Mononuclear cell (primary cell): ENCODE measurements around the gene HYCC1. TPM values are rescaled to one million over a fixed set of nuclear protein-coding genes. Genes with fewer than 3 reads are reported as not detected.
"Not testable (repeated sequence)": the region's sequence is repeated elsewhere in the genome, so short reads cannot be mapped to it uniquely, and the experiment has no call there.

Experiments
- H3K27me3 ChIP-seq: 2 replicates; pipeline ENCODE4 v1.6.0; 2011; ENCODE audit warnings: low read length, control low read depth; ENCODE audit not compliant: insufficient read depth
- H3K4me1 ChIP-seq: 2 replicates; pipeline ENCODE4 v1.5.1; 2011; ENCODE audit warnings: mild to moderate bottlenecking, low read length, control low read depth; ENCODE audit not compliant: insufficient read depth
- H3K4me3 ChIP-seq: 2 replicates; pipeline ENCODE4 v1.5.1; 2011; ENCODE audit warnings: mild to moderate bottlenecking, low read length, moderate library complexity
- H3K9me3 ChIP-seq: 2 replicates; pipeline ENCODE4 v1.5.1; 2011; ENCODE audit warnings: low read depth, mild to moderate bottlenecking, control low read depth, low read length
- total RNA-seq: library from RNA; depleted of rRNA; stranded (reverse); fragments of >200 nt; gene quantifications from one replicate; pipeline ENCODE4 v1.2.3, GENCODE V29; 2012

HYCC1 gene
- 14.6 TPM for total RNA-seq

DNA sequence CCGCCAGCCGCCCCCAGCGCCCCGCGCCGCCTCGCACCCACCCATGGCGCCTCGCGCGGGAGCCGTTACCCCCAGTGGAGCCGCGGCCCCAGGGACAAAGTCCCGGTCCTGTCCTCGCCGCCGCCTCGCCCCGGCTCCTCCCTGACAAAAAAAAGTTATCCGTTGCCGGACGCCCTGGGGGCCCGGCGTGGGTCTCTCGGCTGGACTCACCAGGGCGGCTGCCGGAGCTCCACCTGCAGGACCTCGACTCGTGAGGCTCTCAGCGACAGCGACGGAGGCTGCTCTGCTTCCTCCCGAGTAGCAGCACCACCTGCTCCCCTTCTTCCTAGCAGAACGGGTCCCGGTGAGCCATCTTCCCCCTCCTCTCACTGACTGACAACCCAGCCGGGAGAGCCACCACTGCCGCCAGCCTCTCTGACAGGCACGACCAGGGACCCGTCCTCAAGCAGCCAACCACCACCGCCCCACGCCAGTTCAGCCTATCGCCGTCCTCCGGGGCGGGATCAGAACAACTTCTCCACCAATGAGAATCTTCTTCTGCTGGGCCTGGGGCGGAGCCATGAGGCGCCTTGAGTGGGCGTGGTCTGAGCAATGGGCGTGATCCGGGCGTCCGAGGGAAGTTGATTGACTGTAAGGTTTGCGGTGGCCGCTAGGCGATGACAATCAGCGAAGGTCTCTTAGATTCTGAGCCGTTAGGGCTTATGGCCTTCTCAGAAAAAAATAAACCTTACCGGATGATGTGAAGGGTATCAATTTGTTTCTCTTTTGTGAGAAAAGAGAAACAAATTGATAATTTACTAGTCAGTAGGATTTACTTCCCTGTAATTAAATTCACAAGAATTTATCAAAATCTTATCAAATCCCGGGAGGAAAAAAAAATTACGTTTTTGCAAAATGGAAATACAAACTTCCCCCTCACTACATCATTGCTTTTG is at the start of gene HYCC1:
HYCC1 (minus strand) TSS at position 416 of the 935 bp plus-strand sequence. CDS start 23,019 bp downstream, outside the sequence.
- Histone ChIP-seq H3K27me3 (no peaks in the 10 kb centered on the region), H3K9me3 (no peaks in the 10 kb centered on the region), H3K4me1 (peaks cover 72% of the 10 kb centered on the region), H3K4me3 (peak within 1 kb of the TSS; percentile 78)

DNA sequence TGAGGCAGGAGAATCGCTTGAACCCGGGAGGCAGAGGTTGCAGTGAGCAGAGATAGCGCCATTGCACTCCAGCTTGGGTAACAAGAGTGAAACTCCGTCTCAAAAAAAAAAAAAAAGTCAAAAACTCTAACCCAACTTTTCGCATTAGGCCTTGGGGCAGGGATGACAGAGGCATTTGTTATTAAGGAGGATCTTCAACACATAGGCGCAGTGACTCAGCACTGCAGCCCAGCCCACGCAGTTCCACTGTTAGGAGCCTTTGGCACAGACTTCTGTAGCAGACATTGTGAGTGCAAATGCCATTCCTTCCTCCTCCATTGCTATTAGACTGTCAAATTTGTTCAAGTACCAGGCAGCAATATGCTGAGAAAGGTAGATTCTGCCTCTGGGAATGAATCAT is 48.5 kb upstream of the HYCC1 start:
- peaks cover 4% of the 10 kb centered on the region for H3K4me1 ChIP-seq
- H3K4me3 ChIP-seq, result no peak overlapping the region
- no peaks in the 10 kb centered on the region for H3K27me3 ChIP-seq
- H3K9me3 ChIP-seq, result no peaks in the 10 kb centered on the region

DNA sequence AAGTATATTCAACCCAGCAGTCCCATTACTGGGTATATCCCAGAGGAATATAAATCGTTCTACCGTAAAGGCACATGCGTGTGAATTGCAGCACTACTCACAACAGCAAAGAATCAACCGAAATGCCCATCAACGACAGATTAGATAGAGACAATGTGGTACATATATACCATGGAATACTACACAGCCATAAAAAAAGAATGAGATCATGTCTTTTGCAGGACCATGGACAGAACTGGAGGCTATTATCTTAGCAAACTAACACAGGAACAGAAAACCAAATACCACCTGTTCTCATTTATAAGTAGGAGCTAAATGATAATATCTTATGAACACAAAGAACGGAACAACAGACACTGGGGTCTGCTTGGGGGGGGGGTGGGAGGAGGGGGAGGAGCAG is 47.4 kb upstream of the HYCC1 start:
- H3K27me3 ChIP-seq, result no peaks in the 10 kb centered on the region
- peaks cover 4% of the 10 kb centered on the region for H3K4me1 ChIP-seq
- no peak overlapping the region for H3K4me3 ChIP-seq
- no peaks in the 10 kb centered on the region for H3K9me3 ChIP-seq

DNA sequence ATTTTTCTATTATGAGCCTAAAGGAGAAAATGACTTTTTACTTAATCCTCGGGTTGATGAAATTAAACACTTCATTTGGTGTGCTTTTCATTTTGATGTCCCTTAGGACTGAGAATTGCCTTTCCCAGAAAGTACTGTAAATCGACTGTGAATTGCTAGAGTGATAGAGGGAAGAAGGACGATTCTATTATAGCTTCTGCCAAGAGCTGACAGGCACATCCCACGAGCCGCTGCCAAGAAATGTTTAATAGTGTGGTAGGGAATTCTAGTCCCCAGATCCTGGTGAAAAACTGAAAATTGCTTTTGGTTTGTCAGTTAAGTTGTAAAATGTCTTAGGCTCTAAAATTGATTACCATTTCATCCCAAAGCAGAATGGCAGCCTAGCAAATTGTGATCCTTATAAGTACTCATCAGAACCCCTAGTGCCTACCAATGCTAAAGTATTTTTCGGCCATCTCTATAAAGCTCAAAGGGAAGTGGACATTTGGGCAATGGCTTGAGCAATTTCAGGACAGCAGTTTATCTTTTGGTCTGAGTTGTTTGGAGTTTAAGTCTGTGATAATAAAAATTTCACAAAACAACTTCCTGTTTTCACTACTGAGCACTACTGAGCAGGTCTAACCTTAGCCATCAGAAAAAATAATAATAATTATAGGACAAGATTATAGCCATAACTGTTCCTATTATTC is 44.6 kb upstream of the HYCC1 start:
- H3K9me3 ChIP-seq, result no peaks in the 10 kb centered on the region
- H3K27me3 ChIP-seq, result no peaks in the 10 kb centered on the region
- H3K4me3 ChIP-seq, result no peak overlapping the region
- H3K4me1 ChIP-seq, result peaks cover 4% of the 10 kb centered on the region

DNA sequence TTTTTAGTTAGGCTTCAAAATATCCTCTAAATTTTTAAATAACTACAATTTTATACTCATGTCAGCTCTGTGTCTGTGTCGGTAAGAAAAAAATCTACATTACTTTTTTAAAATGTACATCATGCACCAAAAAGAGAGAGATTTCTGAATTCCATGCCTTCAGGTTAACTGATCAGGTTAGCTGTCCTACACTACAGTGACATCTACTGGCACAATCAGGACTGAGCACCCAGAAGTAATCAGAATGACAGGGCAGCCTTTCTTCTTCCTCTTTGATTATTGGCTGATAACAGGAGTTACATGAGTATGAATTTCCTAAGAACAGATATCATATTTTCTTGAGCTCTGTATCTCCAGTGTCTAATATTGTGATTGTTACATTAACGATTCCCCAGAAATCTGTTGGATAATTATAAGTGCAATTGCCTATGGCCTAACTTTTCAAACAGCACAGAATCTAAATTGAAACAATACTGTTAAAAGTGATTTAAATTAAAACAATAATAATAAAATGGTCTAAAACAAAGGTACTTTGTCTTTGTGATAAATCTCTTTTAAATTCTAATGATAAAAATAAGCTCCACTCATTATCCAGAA is 41.8 kb upstream of the HYCC1 start:
- H3K4me1 ChIP-seq, result peaks cover 4% of the 10 kb centered on the region
- H3K4me3 ChIP-seq, result no peak overlapping the region
- H3K9me3 ChIP-seq, result no peaks in the 10 kb centered on the region
- no peaks in the 10 kb centered on the region for H3K27me3 ChIP-seq

DNA sequence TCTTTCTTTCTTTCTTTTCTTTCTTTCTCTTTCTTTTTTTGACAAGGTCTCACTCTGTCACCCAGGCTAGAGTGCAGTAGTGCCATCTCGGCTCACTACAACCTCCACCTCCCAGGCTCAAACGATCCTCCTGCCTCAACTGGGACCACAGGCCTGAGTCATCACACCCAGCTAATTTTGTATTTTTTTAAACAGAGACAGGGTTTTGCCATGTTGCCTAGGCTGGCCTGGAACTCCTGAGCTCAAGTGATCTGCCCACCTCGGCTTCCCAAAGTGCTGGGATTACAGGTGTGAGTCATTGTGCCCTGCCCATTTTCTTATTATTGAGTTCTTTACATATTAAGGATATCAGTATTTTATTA is 37.2 kb upstream of the HYCC1 start:
- not testable (repeated sequence) for H3K9me3 ChIP-seq, H3K4me3 ChIP-seq, H3K4me1 ChIP-seq, H3K27me3 ChIP-seq

DNA sequence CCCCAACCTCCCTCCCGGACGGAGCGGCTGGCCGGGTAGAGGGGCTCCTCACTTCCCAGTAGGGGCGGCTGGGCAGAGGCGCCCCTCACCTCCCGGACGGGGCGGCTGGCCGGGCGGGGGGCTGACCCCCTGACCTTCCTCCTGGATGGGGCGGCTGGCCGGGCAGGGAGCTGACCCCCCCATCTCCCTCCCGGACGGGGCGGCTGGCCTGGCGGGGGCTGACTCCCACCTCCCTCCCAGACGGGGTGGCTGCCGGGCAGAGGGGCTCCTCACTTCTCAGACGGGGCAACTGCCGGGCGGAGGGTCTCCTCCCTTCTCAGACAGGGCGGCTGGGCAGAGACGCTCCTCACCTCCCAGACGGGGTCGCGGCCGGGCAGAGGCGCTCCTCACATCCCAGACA is 32.4 kb upstream of the HYCC1 start:
- not testable (repeated sequence) for H3K9me3 ChIP-seq, H3K4me1 ChIP-seq, H3K27me3 ChIP-seq, H3K4me3 ChIP-seq

DNA sequence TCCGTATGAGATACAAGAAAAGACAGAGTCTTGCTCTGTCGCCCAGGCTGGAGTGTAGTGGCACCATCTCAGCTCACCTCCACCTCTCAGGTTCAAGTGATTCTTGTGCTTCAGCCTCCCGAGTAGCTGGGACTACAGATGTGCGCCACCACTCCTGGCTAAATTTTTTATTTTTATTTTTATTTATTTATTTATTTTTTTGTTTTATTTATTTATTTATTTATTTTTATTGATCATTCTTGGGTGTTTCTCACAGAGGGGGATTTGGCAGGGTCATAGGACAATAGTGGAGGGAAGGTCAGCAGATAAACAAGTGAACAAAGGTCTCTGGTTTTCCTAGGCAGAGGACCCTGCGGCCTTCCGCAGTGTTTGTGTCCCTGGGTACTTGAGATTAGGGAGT is 31.2 kb upstream of the HYCC1 start:
- not testable (repeated sequence) for H3K9me3 ChIP-seq, H3K27me3 ChIP-seq, H3K4me1 ChIP-seq, H3K4me3 ChIP-seq

DNA sequence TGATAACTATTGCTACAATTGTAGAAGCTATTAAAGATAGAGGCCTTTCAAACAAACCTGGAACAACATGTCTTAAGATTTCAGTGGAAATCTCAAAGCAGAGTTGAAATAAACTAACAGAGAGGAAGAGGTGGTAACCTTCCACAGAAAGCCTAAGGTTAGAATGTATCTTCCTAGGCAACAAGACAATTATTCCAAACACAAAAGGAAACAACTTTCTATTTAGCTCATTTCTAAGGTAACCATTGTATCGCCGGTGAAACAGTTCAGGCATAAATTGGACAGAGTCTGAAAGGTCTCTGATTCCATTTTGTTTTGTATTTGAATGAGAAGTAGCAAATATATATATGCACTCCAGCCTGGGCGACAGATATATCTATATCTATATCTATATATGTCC is 30.7 kb upstream of the HYCC1 start:
- no peaks in the 10 kb centered on the region for H3K9me3 ChIP-seq
- H3K4me1 ChIP-seq, result no peaks in the 10 kb centered on the region
- H3K27me3 ChIP-seq, result no peaks in the 10 kb centered on the region

DNA sequence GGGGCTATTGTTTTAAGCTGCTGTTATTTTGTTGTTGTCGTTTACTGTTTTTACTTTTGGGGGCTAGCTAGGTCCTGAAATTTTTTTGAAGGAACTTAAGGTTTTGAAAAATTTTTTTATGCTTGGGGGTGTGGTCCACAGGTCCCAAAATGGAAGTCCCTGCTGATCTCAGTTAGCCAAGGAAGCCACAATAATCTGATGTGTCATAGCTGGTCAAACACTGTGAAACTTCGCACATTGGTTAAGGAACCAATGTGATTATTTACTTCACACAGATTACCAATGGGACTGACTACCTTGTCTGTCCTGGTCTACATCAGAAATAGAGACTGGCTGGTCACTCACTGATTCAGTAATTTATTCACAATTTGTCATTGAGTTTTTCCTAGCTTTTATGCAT is 29.5 kb upstream of the HYCC1 start:
- H3K9me3 ChIP-seq, result no peaks in the 10 kb centered on the region
- H3K4me3 ChIP-seq, result no peak overlapping the region
- no peaks in the 10 kb centered on the region for H3K4me1 ChIP-seq
- no peaks in the 10 kb centered on the region for H3K27me3 ChIP-seq

More for the DNA sequence above, 30.7 kb upstream of the HYCC1 start:
- H3K4me3 ChIP-seq, result no peak overlapping the region

DNA sequence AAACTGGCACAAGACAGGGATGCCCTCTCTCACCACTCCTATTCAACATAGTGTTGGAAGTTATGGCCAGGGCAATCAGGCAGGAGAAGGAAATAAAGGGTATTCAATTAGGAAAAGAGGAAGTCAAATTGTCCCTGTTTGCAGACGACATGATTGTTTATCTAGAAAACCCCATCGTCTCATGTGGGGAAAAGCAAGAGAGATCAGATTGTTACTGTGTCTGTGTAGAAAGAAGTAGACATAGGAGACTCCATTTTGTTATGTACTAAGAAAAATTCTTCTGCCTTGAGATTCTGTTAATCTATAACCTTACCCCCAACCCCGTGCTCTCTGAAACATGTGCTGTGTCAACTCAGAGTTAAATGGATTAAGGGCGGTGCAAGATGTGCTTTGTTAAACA is 25.7 kb upstream of the HYCC1 start:
- H3K27me3 ChIP-seq, H3K9me3 ChIP-seq, H3K4me1 ChIP-seq, H3K4me3 ChIP-seq: not testable (repeated sequence)

DNA sequence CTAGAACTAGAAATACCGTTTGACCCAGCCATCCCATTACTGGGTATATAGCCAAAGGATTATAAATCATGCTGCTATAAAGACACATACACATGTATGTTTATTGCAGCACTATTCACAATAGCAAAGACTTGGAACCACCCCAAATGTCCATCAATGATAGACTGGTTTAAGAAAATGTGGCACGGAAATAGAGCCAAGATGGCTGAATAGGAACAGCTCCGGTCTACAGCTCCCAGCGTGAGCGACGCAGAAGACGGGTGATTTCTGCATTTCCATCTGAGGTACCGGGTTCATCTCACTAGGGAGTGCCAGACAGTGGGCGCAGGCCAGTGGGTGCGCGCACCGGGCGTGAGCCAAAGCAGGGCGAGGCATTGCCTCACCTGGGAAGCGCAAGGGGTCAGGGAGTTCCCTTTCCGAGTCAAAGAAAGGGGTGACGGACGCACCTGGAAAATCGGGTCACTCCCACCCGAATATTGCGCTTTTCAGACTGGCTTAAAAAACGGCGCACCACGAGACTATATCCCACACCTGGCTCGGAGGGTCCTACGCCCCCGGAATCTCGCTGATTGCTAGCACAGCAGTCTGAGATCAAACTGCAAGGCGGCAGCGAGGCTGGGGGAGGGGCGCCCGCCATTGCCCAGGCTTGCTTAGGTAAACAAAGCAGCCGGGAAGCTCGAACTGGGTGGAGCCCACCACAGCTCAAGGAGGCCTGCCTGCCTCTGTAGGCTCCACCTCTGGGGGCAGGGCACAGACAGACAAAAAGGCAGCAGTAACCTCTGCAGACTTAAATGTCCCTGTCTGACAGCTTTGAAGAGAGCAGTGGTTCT is 21.8 kb upstream of the HYCC1 start:
- not testable (repeated sequence) for H3K4me3 ChIP-seq, H3K27me3 ChIP-seq, H3K9me3 ChIP-seq, H3K4me1 ChIP-seq

DNA sequence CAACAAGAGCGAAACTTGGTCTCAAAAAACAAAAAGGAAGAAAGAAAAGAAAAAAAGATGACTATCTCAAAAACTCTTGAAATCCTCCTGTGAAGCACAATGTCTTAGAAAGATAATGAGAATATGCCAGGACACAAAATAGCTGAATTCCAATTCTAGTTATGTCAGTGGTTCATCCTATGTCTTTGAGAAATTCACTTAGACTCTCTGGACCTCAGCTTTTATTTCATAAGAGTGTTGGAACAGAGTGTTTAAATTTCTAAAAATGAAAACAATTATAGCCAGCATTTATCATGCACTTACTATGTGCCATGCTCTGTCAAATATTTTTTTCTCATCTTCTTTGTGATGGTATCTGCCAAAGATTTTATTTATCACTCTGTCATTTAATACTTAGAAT is 13.3 kb upstream of the HYCC1 start:
- Histone ChIP-seq H3K27me3 (no peaks in the 10 kb centered on the region), H3K4me1 (peaks cover 9% of the 10 kb centered on the region), H3K9me3 (no peaks in the 10 kb centered on the region), H3K4me3 (no peak overlapping the region)

DNA sequence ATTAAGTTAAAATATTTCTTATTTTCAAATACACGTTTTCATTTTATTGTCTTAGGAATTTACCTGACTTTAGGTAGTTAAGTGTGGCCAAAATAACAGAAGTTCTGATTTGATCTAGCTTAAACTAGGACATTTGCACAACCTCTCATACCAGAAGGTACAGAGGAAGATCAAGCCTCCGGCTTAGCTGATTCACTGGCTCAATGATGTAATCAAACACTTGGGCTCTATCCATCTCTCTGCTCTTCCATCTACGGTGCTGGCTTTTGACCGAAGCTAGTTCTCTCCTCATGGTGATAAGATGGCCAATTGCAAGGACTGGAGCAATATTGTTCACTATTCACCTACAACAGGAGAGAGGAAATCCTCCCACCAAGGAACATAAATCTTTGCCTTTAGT is 12.2 kb upstream of the HYCC1 start:
- no peaks in the 10 kb centered on the region for H3K27me3 ChIP-seq
- no peak overlapping the region for H3K4me3 ChIP-seq
- no peaks in the 10 kb centered on the region for H3K9me3 ChIP-seq
- peaks cover 19% of the 10 kb centered on the region for H3K4me1 ChIP-seq

DNA sequence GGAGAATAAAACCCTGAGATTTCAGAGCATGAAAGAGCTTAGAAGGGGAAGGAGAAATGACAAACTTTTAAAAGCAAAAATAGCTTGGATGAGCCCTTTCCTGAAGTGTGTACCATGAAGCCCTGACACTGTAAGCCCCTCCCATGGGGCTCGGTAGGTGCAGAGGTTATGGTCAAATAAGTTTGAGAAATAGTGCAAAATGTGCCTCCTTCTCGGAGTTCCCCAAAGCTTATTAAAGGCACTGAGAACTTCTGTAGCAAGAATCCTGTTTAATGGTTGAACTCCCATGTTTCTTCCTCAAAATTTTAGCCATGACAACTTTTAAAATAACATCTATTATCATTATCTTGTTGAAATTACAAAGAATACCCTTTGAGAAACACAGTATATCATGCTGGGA is 10.5 kb upstream of the HYCC1 start:
- Histone ChIP-seq H3K4me3 (no peak overlapping the region), H3K9me3 (no peaks in the 10 kb centered on the region), H3K27me3 (no peaks in the 10 kb centered on the region), H3K4me1 (peaks cover 36% of the 10 kb centered on the region)
